H9 (cell line): ENCODE data around the gene CCDC9B. TPM values are rescaled to one million over a fixed set of nuclear protein-coding genes. Genes with fewer than 3 reads are reported as not detected.

Source experiments
- DNase-seq: peaks from one replicate; pipeline ENCODE4 v3.0.0-alpha.2; 2017
- H2AFZ ChIP-seq: one replicate; pipeline ENCODE4 v1.6.1; 2013; ENCODE audit warnings: mild to moderate bottlenecking, low read length, control low read depth, moderate library complexity
- H2AK5ac ChIP-seq: 2 replicates; pipeline ENCODE4 v1.6.1; 2013; ENCODE audit warnings: low read length, control low read depth, mixed read lengths; ENCODE audit not compliant: insufficient read length
- H2BK120ac ChIP-seq: one replicate; pipeline ENCODE4 v1.6.1; 2013; ENCODE audit warnings: low read depth, mild to moderate bottlenecking, low read length, control low read depth, inconsistent platforms; ENCODE audit not compliant: poor library complexity, severe bottlenecking
- H2BK12ac ChIP-seq: 2 replicates; pipeline ENCODE4 v1.6.1; 2013; ENCODE audit warnings: low read length, control low read depth, mixed read lengths, low read depth; ENCODE audit not compliant: insufficient read length
- H2BK15ac ChIP-seq: 2 replicates; pipeline ENCODE4 v1.6.1; 2013; ENCODE audit warnings: low read depth, low read length, control low read depth
- H2BK20ac ChIP-seq: one replicate; pipeline ENCODE4 v1.6.1; 2013; ENCODE audit warnings: low read depth, mild to moderate bottlenecking, low read length, control low read depth, inconsistent platforms; ENCODE audit not compliant: poor library complexity, severe bottlenecking
- H2BK5ac ChIP-seq: 2 replicates; pipeline ENCODE4 v1.6.1; 2013; ENCODE audit warnings: low read length, control low read depth, mixed read lengths; ENCODE audit not compliant: insufficient read length
- H3K14ac ChIP-seq: 2 replicates; pipeline ENCODE4 v1.6.1; 2013; ENCODE audit warnings: low read length, control low read depth; ENCODE audit not compliant: insufficient read depth
- H3K18ac ChIP-seq: 2 replicates; pipeline ENCODE4 v1.6.1; 2013; ENCODE audit warnings: low read depth, mild to moderate bottlenecking, mixed read lengths, low read length, control low read depth; ENCODE audit not compliant: insufficient read length
- H3K23ac ChIP-seq: 2 replicates; pipeline ENCODE4 v1.6.1; 2013; ENCODE audit warnings: low read length, control low read depth, mixed read lengths, low read depth; ENCODE audit not compliant: insufficient read length
- H3K23me2 ChIP-seq: 2 replicates; pipeline ENCODE4 v1.6.1; 2013; ENCODE audit warnings: low read depth, mild to moderate bottlenecking, mixed read lengths, low read length, control low read depth; ENCODE audit not compliant: insufficient read length, poor library complexity, severe bottlenecking
- H3K27ac ChIP-seq: 2 replicates; pipeline ENCODE4 v1.5.1; 2013; ENCODE audit warnings: low read length, control low read depth, mixed read lengths, low read depth; ENCODE audit not compliant: insufficient read length
- H3K27me3 ChIP-seq: 2 replicates; pipeline ENCODE4 v1.6.1; 2013; ENCODE audit warnings: low read length, control low read depth, inconsistent platforms; ENCODE audit not compliant: insufficient read depth
- H3K4ac ChIP-seq: 2 replicates; pipeline ENCODE4 v1.6.1; 2013; ENCODE audit warnings: low read depth, mild to moderate bottlenecking, control low read depth, inconsistent platforms, low read length, moderate library complexity
- H3K4me1 ChIP-seq: 2 replicates; pipeline ENCODE4 v1.6.1; 2013; ENCODE audit warnings: low read length, control low read depth, inconsistent platforms; ENCODE audit not compliant: insufficient read depth
- H3K4me2 ChIP-seq: 2 replicates; pipeline ENCODE4 v1.6.1; 2013; ENCODE audit warnings: low read length, control low read depth, mixed read lengths; ENCODE audit not compliant: insufficient read length, insufficient read depth
- H3K56ac ChIP-seq: 2 replicates; pipeline ENCODE4 v1.6.1; 2013; ENCODE audit warnings: low read depth, mild to moderate bottlenecking, mixed read lengths, low read length, control low read depth; ENCODE audit not compliant: insufficient read length
- H3K79me1 ChIP-seq: 2 replicates; pipeline ENCODE4 v1.6.1; 2013; ENCODE audit warnings: low read depth, mild to moderate bottlenecking, moderate library complexity, low read length, control low read depth, inconsistent platforms; ENCODE audit not compliant: insufficient read depth, poor library complexity, severe bottlenecking
- H3K79me2 ChIP-seq: 2 replicates; pipeline ENCODE4 v1.6.1; 2013; ENCODE audit warnings: low read length, control low read depth, inconsistent platforms; ENCODE audit not compliant: insufficient read depth
- H3K9ac ChIP-seq: 2 replicates; pipeline ENCODE4 v1.6.1; 2013; ENCODE audit warnings: low read length, control low read depth, mixed read lengths; ENCODE audit not compliant: insufficient read length; ENCODE audit errors: extremely low read depth
- H3K9me3 ChIP-seq: one replicate; pipeline ENCODE4 v1.6.1; 2013; ENCODE audit warnings: low read depth, low read length, inconsistent platforms; ENCODE audit not compliant: control insufficient read depth
- H3T11ph ChIP-seq: one replicate; pipeline ENCODE4 v1.6.1; 2013; ENCODE audit warnings: mild to moderate bottlenecking, low read length, control low read depth, inconsistent platforms
- H4K20me1 ChIP-seq: one replicate; pipeline ENCODE4 v1.6.1; 2013; ENCODE audit not compliant: control insufficient read depth, insufficient read length, insufficient read depth
- H4K5ac ChIP-seq: 2 replicates; pipeline ENCODE4 v1.6.1; 2013; ENCODE audit warnings: low read depth, mild to moderate bottlenecking, mixed read lengths, low read length, control low read depth; ENCODE audit not compliant: insufficient read length
- H4K8ac ChIP-seq: replicated peaks from 2 replicates; pipeline ENCODE4 v1.6.1; 2013; ENCODE audit warnings: low read length, control low read depth, mixed read lengths, low read depth; ENCODE audit not compliant: insufficient read length
- H4K91ac ChIP-seq: 2 replicates; pipeline ENCODE4 v1.6.1; 2013; ENCODE audit warnings: low read depth, mild to moderate bottlenecking, moderate library complexity, mixed read lengths, low read length, control low read depth; ENCODE audit not compliant: insufficient read length
- H3K27ac Mint-ChIP-seq, 3 experiments: 2 replicates in 2 of 3; 3 replicates in 1 of 3; pipeline ENCODE4 v1.8.0; 2020 to 2021; ENCODE audit warnings: mixed read lengths in 3 of 3, mild to moderate bottlenecking in 1 of 3, moderate library complexity in 1 of 3
- H3K27me3 Mint-ChIP-seq: 2 replicates; pipeline ENCODE4 v1.8.0; 2021; ENCODE audit warnings: low read depth, mild to moderate bottlenecking, moderate library complexity, mixed read lengths
- H3K36me3 Mint-ChIP-seq, 3 experiments: 2 replicates in 2 of 3; 3 replicates in 1 of 3; pipeline ENCODE4 v1.8.0; 2020 to 2021; ENCODE audit warnings: low read depth in 3 of 3, mixed read lengths in 3 of 3; ENCODE audit not compliant: insufficient read depth in 1 of 3
- H3K4me1 Mint-ChIP-seq, 2 experiments: 2 replicates each; pipeline ENCODE4 v1.8.0; 2020; ENCODE audit warnings: mixed read lengths in 2 of 2
- H3K4me3 Mint-ChIP-seq, 2 experiments: 2 replicates in 1 of 2; 3 replicates in 1 of 2; pipeline ENCODE4 v1.8.0; 2020 to 2021; ENCODE audit warnings: mild to moderate bottlenecking in 2 of 2, mixed read lengths in 2 of 2, moderate library complexity in 1 of 2
- H3K9me3 Mint-ChIP-seq, 2 experiments: 2 replicates in 1 of 2; 3 replicates in 1 of 2; pipeline ENCODE4 v1.8.0; 2020; ENCODE audit warnings: mild to moderate bottlenecking in 2 of 2, mixed read lengths in 2 of 2, moderate library complexity in 1 of 2
- WGBS: extraction: QIAGEN DNeasy Blood & Tissue Kit; methylation state at CpG from one replicate; pipeline ENCODE4 v1.1.7; 2013; ENCODE audit warnings: missing lambda C conversion rate, low lambda C conversion rate, mixed read lengths; ENCODE audit not compliant: insufficient read length; ENCODE audit errors: extremely low coverage; 5-methylcytosine and 5-hydroxymethylcytosine counted together
- total RNA-seq: library from RNA; stranded (reverse); gene quantifications from 2 replicates; pipeline ENCODE4 v1.2.1, GENCODE V29; 2021
- TF ChIP-seq, protein P1 (sequence below): fragments of 200-600 bp; sonication (generic); conservative IDR thresholded peaks from 3 replicates; pipeline ENCODE4 v1.8.0; 2021; ENCODE audit warnings: antibody characterized with exemption, mild to moderate bottlenecking

Gene CCDC9B
- total RNA-seq, 1 experiment from 2014 or later = 0.48 TPM

GRCh38 chr15:40332113-40332781 lies 8.5 kb downstream of the CCDC9B start:
- Histone ChIP-seq H3T11ph (no peak overlapping the region), H4K20me1 (no peaks in the 10 kb centered on the region), H2BK120ac (no peak overlapping the region), H3K27ac (no peak overlapping the region), H3K4me2 (no peak overlapping the region), H3K79me1 (no peaks in the 10 kb centered on the region), H4K91ac (no peak overlapping the region), H3K56ac (no peak overlapping the region), H3K14ac (no peak overlapping the region), H3K27me3 (no peaks in the 10 kb centered on the region), H3K23me2 (no peaks in the 10 kb centered on the region), H4K8ac (no peak overlapping the region), H3K9me3 (no peaks in the 10 kb centered on the region), H3K18ac (no peak overlapping the region), H2BK20ac (no peak overlapping the region), H2AFZ (no peak overlapping the region), H4K5ac (no peak overlapping the region), H3K79me2 (no peaks in the 10 kb centered on the region), H3K9ac (no peak overlapping the region), H2BK5ac (no peak overlapping the region), H2BK15ac (no peak overlapping the region), H3K4me1 (peaks cover 12% of the 10 kb centered on the region; the same call in 1 of the 2 replicates), H2BK12ac (no peak overlapping the region), H3K23ac (no peak overlapping the region), H2AK5ac (no peak overlapping the region), H3K4ac (no peak overlapping the region)
- H3K4me1 Mint-ChIP-seq = peaks cover 42 to 52% of the 10 kb centered on the region in 2 experiments
- TF ChIP-seq, protein P1, sequence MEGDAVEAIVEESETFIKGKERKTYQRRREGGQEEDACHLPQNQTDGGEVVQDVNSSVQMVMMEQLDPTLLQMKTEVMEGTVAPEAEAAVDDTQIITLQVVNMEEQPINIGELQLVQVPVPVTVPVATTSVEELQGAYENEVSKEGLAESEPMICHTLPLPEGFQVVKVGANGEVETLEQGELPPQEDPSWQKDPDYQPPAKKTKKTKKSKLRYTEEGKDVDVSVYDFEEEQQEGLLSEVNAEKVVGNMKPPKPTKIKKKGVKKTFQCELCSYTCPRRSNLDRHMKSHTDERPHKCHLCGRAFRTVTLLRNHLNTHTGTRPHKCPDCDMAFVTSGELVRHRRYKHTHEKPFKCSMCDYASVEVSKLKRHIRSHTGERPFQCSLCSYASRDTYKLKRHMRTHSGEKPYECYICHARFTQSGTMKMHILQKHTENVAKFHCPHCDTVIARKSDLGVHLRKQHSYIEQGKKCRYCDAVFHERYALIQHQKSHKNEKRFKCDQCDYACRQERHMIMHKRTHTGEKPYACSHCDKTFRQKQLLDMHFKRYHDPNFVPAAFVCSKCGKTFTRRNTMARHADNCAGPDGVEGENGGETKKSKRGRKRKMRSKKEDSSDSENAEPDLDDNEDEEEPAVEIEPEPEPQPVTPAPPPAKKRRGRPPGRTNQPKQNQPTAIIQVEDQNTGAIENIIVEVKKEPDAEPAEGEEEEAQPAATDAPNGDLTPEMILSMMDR = no peak
- peak overlapping the region in 1 of 3 experiments; percentile 73; a peak in 3 of 7 replicates for H3K27ac Mint-ChIP-seq
- peaks cover 0 to 4% of the 10 kb centered on the region in 2 experiments; a peak in 1 of 5 replicates for H3K9me3 Mint-ChIP-seq
- DNase-seq = no peak
- no CpG with 5 or more reads among the region's 8 CpGs for WGBS
- no peak overlapping the region for H3K4me3 Mint-ChIP-seq
- H3K27me3 Mint-ChIP-seq = peaks cover 4% of the 10 kb centered on the region
- peaks cover 4 to 19% (median 7%) of the 10 kb centered on the region in 3 experiments; a peak in 6 of 7 replicates for H3K36me3 Mint-ChIP-seq
